Measurements from ENCODE around the gene GCGR.
"Not testable (repeated sequence)": the region's sequence is repeated elsewhere in the genome, so short reads cannot be mapped to it uniquely, and the experiment has no call there.

The GCGR gene

DNA sequence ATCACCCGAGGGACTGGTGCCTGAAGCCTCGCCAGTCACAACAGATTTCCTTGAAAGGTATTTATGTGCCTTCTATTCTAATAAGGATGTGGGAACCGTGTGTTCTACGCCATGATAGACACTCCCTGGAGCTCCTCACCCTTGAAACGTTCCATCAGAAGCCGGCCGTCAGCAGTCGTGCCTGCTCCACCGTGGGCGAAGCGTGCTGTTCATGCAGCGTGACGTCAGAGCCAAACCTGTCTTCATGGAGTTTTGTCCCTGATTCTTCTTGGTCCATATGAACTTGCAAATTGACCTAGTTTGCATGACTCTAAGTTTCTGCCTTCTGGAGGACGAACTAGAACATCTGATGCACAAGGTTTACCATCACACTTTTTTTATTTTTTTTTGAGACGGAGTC lies 35.4 kb downstream of the GCGR start:
- no peak for DNase-seq (ENCODE audit: low read depth)
- H3K4me3 ChIP-seq (ENCODE audit: low read depth, low read length) = no peak overlapping the region
- TF ChIP-seq, protein P1, sequence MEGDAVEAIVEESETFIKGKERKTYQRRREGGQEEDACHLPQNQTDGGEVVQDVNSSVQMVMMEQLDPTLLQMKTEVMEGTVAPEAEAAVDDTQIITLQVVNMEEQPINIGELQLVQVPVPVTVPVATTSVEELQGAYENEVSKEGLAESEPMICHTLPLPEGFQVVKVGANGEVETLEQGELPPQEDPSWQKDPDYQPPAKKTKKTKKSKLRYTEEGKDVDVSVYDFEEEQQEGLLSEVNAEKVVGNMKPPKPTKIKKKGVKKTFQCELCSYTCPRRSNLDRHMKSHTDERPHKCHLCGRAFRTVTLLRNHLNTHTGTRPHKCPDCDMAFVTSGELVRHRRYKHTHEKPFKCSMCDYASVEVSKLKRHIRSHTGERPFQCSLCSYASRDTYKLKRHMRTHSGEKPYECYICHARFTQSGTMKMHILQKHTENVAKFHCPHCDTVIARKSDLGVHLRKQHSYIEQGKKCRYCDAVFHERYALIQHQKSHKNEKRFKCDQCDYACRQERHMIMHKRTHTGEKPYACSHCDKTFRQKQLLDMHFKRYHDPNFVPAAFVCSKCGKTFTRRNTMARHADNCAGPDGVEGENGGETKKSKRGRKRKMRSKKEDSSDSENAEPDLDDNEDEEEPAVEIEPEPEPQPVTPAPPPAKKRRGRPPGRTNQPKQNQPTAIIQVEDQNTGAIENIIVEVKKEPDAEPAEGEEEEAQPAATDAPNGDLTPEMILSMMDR (IDR thresholded peaks at IDR 0.05; ENCODE audit: low read depth, low read length, missing control alignments) = no peak
- in situ Hi-C loops (cut with HindIII; ENCODE audit: low sequenced_read_pairs) = no loop called here

DNA sequence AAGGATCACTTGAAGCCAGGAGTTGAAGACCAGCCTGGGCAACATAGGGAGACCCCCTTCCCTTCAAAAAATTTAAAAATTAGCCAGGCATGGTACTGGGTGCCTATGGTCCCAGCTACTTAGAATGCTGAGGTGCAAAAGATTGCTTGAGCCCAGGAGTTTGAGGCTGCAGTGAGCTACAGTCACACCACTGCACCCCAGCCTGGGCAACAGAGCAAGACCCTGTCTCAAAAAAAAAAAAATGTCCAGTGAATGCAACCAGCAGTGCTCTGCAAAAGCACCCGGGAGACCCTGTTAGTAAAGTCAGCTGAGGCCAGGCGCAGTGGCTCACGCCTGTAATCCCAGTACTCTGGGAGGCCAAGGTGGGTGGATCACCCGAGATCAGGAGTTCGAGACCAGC lies 36.1 kb downstream of the GCGR start:
- in situ Hi-C loops (cut with HindIII; ENCODE audit: low sequenced_read_pairs); DNase-seq (ENCODE audit: low read depth); H3K4me3 ChIP-seq (ENCODE audit: low read depth, low read length): not testable (repeated sequence)

DNA sequence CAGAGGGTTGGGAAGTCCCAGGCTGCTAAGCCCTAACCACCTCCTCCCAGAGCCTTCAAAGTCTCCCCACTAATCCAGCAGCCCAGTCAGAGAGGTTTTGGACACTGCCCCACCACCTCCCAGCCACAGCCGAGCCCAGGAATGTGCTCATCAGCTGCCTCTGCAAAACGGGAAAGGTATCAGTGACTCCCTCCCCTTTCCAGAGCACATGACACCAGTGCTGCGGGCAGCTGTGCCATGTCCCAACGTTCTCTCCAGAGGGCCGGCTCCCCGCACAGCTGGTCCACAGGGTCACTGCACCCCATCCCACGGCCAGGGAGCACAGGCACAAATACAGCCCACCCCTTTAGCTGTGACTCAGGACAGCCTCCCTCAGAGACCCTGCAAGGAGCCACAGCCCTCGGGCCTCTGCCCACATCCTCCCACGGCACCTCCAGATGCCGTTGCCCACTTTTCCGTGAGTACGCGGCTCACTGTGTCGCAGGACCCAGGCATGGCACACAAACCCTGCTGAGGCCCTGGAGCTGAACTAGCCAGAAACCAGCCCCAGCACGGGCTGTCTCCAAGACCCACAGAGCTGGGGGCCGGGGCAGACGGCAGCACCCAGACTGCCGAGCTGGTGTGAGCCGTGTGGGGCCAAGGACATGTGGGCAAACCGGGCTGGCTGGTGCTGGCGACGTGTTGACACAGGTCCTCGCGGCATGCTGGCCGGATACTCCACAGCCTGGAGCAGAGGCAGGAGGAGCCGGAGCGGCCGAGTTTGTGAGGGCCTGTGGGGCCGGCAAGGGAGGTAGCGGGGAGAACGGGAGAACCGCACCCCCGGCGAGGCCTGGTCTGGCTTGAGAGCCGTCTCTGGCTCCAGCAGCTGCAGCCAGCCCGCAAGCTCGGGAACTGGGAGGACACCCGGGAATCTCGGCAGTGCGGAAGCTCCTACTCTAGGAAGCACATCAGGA lies 37.2 kb downstream of the GCGR start:
- TF ChIP-seq, protein P1 (IDR thresholded peaks at IDR 0.05; ENCODE audit: low read depth, low read length, missing control alignments) = no peak
- DNase-seq (ENCODE audit: low read depth) = no peak
- H3K4me3 ChIP-seq (ENCODE audit: low read depth, low read length) = no peak overlapping the region
- in situ Hi-C loops (cut with HindIII; ENCODE audit: low sequenced_read_pairs) = no loop called here

DNA sequence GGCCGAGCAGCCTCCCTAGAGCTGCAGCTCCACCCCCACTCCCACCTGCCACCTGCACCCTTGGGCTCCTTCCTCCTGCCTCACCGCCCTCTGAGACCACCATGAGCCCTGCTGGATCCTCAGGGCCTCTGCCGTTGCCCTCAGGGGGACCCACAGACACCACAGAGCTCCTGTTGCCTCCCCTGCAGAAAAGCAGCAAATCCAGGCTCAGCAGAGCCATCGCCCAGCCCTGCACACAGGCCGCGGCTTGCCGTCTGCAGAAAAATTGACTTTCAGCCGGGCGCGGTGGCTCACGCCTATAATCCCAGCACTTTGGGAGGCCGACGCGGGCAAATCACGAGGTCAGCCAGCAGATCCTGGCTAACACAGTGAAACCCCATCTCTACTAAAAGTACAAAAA lies 37.9 kb downstream of the GCGR start:
- in situ Hi-C loops (cut with HindIII; ENCODE audit: low sequenced_read_pairs) = no loop called here
- TF ChIP-seq, protein P1 (IDR thresholded peaks at IDR 0.05; ENCODE audit: low read depth, low read length, missing control alignments) = no peak
- no peak for DNase-seq (ENCODE audit: low read depth)
- no peak overlapping the region for H3K4me3 ChIP-seq (ENCODE audit: low read depth, low read length)

DNA sequence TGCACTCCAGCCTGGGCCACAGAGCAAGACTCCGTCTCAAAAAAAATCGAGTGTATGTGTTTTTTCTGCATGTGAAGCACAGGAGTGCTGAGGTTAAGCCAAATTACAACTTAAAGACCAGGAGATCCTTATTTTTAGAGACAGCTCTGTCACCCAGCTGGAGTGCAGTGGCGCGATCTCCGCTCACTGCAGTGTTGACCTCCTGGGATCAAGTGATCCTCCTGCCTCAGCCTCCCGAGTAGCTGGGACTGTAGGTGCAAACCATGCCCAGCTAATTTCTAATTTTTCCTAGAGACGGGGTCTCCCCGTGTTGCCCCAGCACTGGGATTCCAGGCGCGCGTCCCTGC lies 38.4 kb downstream of the GCGR start:
- no peak overlapping the region for H3K4me3 ChIP-seq (ENCODE audit: low read depth, low read length)
- in situ Hi-C loops (cut with HindIII; ENCODE audit: low sequenced_read_pairs) = no loop called here
- TF ChIP-seq, protein P1 (IDR thresholded peaks at IDR 0.05; ENCODE audit: low read depth, low read length, missing control alignments) = no peak
- no peak for DNase-seq (ENCODE audit: low read depth)

DNA sequence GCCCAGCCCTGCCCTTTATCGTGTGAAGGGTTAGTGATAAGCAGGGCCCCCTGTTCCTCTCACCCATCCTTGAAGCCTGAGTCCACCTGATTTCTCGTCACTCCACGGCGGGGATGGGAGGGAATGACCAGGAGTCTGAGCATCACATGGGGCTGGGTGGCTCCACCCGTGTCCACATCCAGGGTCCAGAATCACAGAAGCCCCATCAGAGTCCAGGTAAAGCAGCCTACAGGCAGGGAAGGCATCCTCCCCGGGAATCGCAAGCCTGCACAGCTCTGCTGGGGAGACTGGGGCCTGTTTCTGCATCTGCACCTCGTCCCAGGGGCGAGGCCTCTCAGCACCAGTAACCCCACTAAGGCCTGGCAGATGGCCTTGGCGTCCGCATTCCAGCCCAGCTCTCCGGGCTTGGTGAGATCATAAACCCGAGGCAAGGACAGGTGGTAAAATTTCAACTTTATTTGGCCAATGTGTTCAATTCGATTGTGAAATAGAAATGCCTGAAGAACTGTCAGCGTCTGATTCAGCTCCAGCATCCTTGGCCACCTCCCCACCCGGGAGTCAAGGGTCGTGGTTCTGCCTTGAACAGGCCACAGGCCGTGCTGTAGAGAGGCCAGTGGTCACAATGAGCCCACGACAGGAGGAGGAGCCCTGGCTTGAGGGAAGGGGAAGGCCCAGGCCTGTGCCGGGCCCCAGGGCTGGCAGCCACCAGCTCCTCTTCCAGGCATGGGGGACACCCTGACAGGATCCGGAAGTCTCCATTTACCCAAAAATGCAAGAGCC lies 39.0 kb downstream of the GCGR start:
- no peak overlapping the region for H3K4me3 ChIP-seq (ENCODE audit: low read depth, low read length)
- TF ChIP-seq, protein P1 (IDR thresholded peaks at IDR 0.05; ENCODE audit: low read depth, low read length, missing control alignments) = no peak
- no peak for DNase-seq (ENCODE audit: low read depth)
- in situ Hi-C loops (cut with HindIII; ENCODE audit: low sequenced_read_pairs) = no loop called here
